Fibroblast of lung (primary cell): ENCODE results near the gene STIM1.

Experiments
- CTCF ChIP-seq, 2 donors: IDR thresholded peaks in 1 of 2; conservative IDR thresholded peaks in 1 of 2; 1 replicate in 1 of 2; 2 replicates in 1 of 2; pipeline ENCODE4 v1.5.1; 2011 to 2012; ENCODE audit warnings: low read length in 2 of 2, control low read depth in 1 of 2, inconsistent platforms in 1 of 2, low read depth in 1 of 2, mild to moderate bottlenecking in 1 of 2
- EZH2 ChIP-seq: IDR thresholded peaks from 2 replicates; pipeline ENCODE4 v1.5.1; 2012; ENCODE audit warnings: low read length, control low read depth, mild to moderate bottlenecking; ENCODE audit errors: missing control alignments

- TF ChIP-seq CTCF (conservative IDR thresholded peaks at IDR 0.05 in 1 of 2, IDR thresholded peaks at IDR 0.05 in 1 of 2; ENCODE audit: low read depth in 1 of 2, low read length in 2 of 2): no peak
- TF ChIP-seq EZH2: no peak
Measured at GRCh38 chr11:3822312-3822711, 33.2 kb upstream of the STIM1 start.
